Ishikawa (cell line): ENCODE measurements around the gene CD63.

Experiments
- CREB1 ChIP-seq: IDR thresholded peaks from 2 replicates; pipeline ENCODE4 v1.6.1; 2012; ENCODE audit warnings: low read depth
- EGR1 ChIP-seq: IDR thresholded peaks from 2 replicates; pipeline ENCODE4 v1.6.1; 2012
- MAX ChIP-seq: IDR thresholded peaks from 2 replicates; pipeline ENCODE4 v1.6.1; 2012
- TEAD4 ChIP-seq: IDR thresholded peaks from 2 replicates; pipeline ENCODE4 v1.6.1; 2012
- YY1 ChIP-seq: IDR thresholded peaks from 2 replicates; pipeline ENCODE4 v1.6.1; 2012; ENCODE audit warnings: low read depth

GRCh38 chr12:55720894-55721444, 7.8 kb downstream of the CD63 start:
- peak; percentile 57 for TF ChIP-seq MAX
- no peak for TF ChIP-seq TEAD4
- no peak; the same call in 1 of the 2 replicates for TF ChIP-seq EGR1
- TF ChIP-seq CREB1, result no peak
- TF ChIP-seq YY1, result no peak; the same call in 1 of the 2 replicates
